Ovary (tissue), 3 donors: ENCODE results near the gene NLRC5.

ENCODE experiments used
- CTCF ChIP-seq, 3 donors: fragments of 450-650 bp in 2 of 3; fragments of 200-600 bp in 1 of 3; IDR thresholded peaks; one replicate each; pipeline versions ENCODE4 v1.5.1 to v1.8.0; 2016 to 2022; ENCODE audit warnings: antibody characterized with exemption in 3 of 3, mild to moderate bottlenecking in 1 of 3
- EP300 ChIP-seq: sonication (generic); formaldehyde crosslinking; IDR thresholded peaks from one replicate; pipeline ENCODE4 v1.6.1; 2017; ENCODE audit warnings: antibody characterized with exemption
- donor health status: DM: no; HTN: no; CAD: no.

DNA sequence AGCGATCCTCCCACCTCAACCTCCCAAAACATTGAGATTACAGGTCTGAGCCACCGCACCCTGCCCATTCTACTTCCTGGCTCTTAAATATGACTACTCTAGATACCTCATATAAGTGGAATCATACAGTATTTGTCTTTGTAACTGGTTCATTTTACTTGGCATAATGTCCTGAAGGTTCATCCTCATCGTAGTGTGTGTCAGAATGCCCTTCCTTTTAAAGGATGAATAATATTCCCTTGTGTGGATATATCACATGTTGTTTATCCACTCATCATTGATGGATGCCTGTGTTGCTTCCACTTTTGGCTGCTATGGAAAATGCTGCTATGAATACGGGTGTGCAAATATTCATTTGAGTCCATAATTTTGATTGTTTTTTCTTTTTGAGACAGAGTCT lies 33.3 kb upstream of the NLRC5 start:
- no peak for TF ChIP-seq CTCF (IDR thresholded peaks at IDR 0.05)
- TF ChIP-seq EP300: no peak
